K562 (cell line): ENCODE measurements around the gene TRDN. TPM values are rescaled to one million over a fixed set of nuclear protein-coding genes. Genes with fewer than 3 reads are reported as not detected.

Source experiments
- ATAC-seq: fragments of 200-7000 bp; cut with Tn5 transposase; 3 replicates; pipeline ENCODE4 v1.9.1; 2020; ENCODE audit warnings: moderate library complexity
- BruUV-seq: library from RNA; stranded (reverse); fragments of 400-500 nt; replicated peaks from 2 replicates; lab custom pipeline; 2021; lab: Mats Ljungman, UMichigan
- CTCF ChIA-PET: fragments of 300-600 bp; formaldehyde crosslinking; extraction: SDS; loops from one replicate; lab custom pipeline; 2021; ENCODE audit warnings: low intra/inter-chr PET ratio; lab: Yijun Ruan, JAX
- POLR2A ChIA-PET: fragments of 300-600, 350-650 bp; sonication (Branson Sonifier 250); formaldehyde crosslinking; extraction: SDS; loops from one replicate; lab custom pipeline; 2021; ENCODE audit warnings: antibody characterized with exemption, inconsistent platforms; lab: Yijun Ruan, JAX
- DNase-seq, 4 experiments: peaks; one replicate each; pipeline versions ENCODE4 v3.0.0 to v3.0.0-alpha.2; 2011 to 2018; ENCODE audit warnings: low spot score in 3 of 4, mixed read lengths in 3 of 4; ENCODE audit errors: extremely low read depth in 1 of 4
- FAIRE-seq: peaks from 2 replicates; lab custom pipeline; 2011; peaks lifted over from hg19 to GRCh38; lab: Jason Lieb, UNC
- H2AFZ ChIP-seq: 2 replicates; pipeline ENCODE4 v1.6.0; 2011; ENCODE audit warnings: low read depth, low read length, control low read depth, inconsistent platforms
- H3K27ac ChIP-seq: fragments of 200-600 bp; 3 replicates; pipeline ENCODE4 v1.8.0; 2011; ENCODE audit warnings: low read depth, mild to moderate bottlenecking, control low read depth, inconsistent platforms, low read length, moderate library complexity, mixed read lengths; ENCODE audit errors: extremely low read depth
- H3K27me3 ChIP-seq, 2 experiments: fragments of 300-600 bp in 1 of 2; 2 replicates in 1 of 2; 3 replicates in 1 of 2; pipeline versions ENCODE4 v1.6.0 to v1.8.0; 2011; ENCODE audit warnings: inconsistent platforms in 2 of 2, low read length in 2 of 2, mild to moderate bottlenecking in 1 of 2, mixed read lengths in 1 of 2, moderate library complexity in 1 of 2; ENCODE audit not compliant: control insufficient read depth in 2 of 2, insufficient read depth in 2 of 2
- H3K36me3 ChIP-seq: fragments of 300-600 bp; 3 replicates; pipeline ENCODE4 v1.8.0; 2011; ENCODE audit warnings: mild to moderate bottlenecking, low read length, inconsistent platforms; ENCODE audit not compliant: control insufficient read depth, insufficient read depth
- H3K4me1 ChIP-seq, 2 experiments: fragments of 200-600 bp in 1 of 2; replicated peaks in 1 of 2; 2 replicates in 1 of 2; 3 replicates in 1 of 2; pipeline versions ENCODE4 v1.5.1 to v1.8.0; 2011; ENCODE audit warnings: inconsistent platforms in 2 of 2, low read length in 2 of 2, mild to moderate bottlenecking in 1 of 2, mixed read lengths in 1 of 2, moderate library complexity in 1 of 2; ENCODE audit not compliant: control insufficient read depth in 2 of 2, insufficient read depth in 2 of 2
- H3K4me2 ChIP-seq: 2 replicates; pipeline ENCODE4 v1.6.1; 2011; ENCODE audit warnings: low read length, control low read depth, inconsistent platforms, mixed read lengths; ENCODE audit not compliant: insufficient read depth
- H3K4me3 ChIP-seq: fragments of 200-600 bp; sonication (generic), shearing (Covaris generic); 2 replicates; pipeline ENCODE4 v1.5.1; 2016; ENCODE audit warnings: control low read depth, inconsistent platforms
- H3K79me2 ChIP-seq: fragments of 200-600 bp; 3 replicates; pipeline ENCODE4 v1.8.0; 2011; ENCODE audit warnings: low read length, inconsistent platforms; ENCODE audit not compliant: control insufficient read depth, insufficient read depth
- H3K9ac ChIP-seq, 2 experiments: 2 replicates each; pipeline versions ENCODE4 v1.6.0 to v1.6.1; 2011; ENCODE audit warnings: low read depth in 2 of 2, low read length in 2 of 2, control low read depth in 1 of 2, inconsistent platforms in 1 of 2, mild to moderate bottlenecking in 1 of 2, mixed read lengths in 1 of 2; ENCODE audit not compliant: insufficient read depth in 1 of 2
- H3K9me1 ChIP-seq: one replicate; pipeline ENCODE4 v1.6.0; 2011; ENCODE audit warnings: inconsistent platforms, mild to moderate bottlenecking, low read length, moderate library complexity; ENCODE audit not compliant: control insufficient read depth, insufficient read depth
- H3K9me3 ChIP-seq: replicated peaks from 2 replicates; pipeline ENCODE4 v1.5.1; 2011; ENCODE audit warnings: low read depth, low read length, inconsistent platforms; ENCODE audit not compliant: control insufficient read depth, insufficient read depth
- H4K20me1 ChIP-seq: replicated peaks from 2 replicates; pipeline ENCODE4 v1.6.1; 2011; ENCODE audit warnings: low read length, inconsistent platforms, mixed read lengths; ENCODE audit not compliant: control insufficient read depth, insufficient read depth
- ARNT ChIP-seq, 2 experiments: fragments of 450-650 bp; IDR thresholded peaks; 2 replicates each; pipeline ENCODE4 v1.6.1; 2016; ENCODE audit warnings: mild to moderate bottlenecking in 1 of 2
- BRCA1 ChIP-seq, 2 experiments: fragments of 450-650 bp in 1 of 2; sonication (generic) in 1 of 2; formaldehyde crosslinking in 1 of 2; IDR thresholded peaks; 2 replicates each; pipeline versions ENCODE4 v1.5.0 to v1.6.1; 2017 to 2020; ENCODE audit warnings: mild to moderate bottlenecking in 1 of 2, missing genetic modification reagents in 1 of 2
- FUS ChIP-seq: fragments of 200-400 bp; formaldehyde crosslinking; optimal IDR thresholded peaks from 2 replicates; pipeline ENCODE3; 2017; ENCODE audit warnings: low read depth, low read length
- SIRT6 ChIP-seq: IDR thresholded peaks from one replicate; pipeline ENCODE4 v1.6.1; 2012; ENCODE audit warnings: low read depth, mild to moderate bottlenecking, control low read depth, inconsistent platforms, low read length, moderate library complexity
- SUPT5H ChIP-seq: fragments of 450-650 bp; IDR thresholded peaks from 2 replicates; pipeline ENCODE4 v1.6.1; 2016
- TRIM25 ChIP-seq: fragments of 450-650 bp; IDR thresholded peaks from 2 replicates; pipeline ENCODE4 v1.7.0; 2016; ENCODE audit warnings: borderline replicate concordance
- WGBS: fragments of 100-300 bp; shearing (Covaris generic); methylation state at CpG from one replicate; pipeline ENCODE4 v1.1.6; 2016; ENCODE audit warnings: low coverage, mixed read lengths; ENCODE audit not compliant: insufficient coverage; ENCODE audit errors: missing lambda C conversion rate; 5-methylcytosine and 5-hydroxymethylcytosine counted together
- in situ Hi-C: fragments of 300-500 bp; cut with MboI; formaldehyde crosslinking; loops from 4 replicates; pipeline ENCODE4 v1.15.0; 2018; ENCODE audit warnings: inconsistent platforms, mixed read lengths
- intact Hi-C: fragments of 100-400 bp; cut with micrococcal nuclease; formaldehyde crosslinking; loops from 2 replicates; pipeline ENCODE4 v1.14.2; 2022
- polyA plus RNA-seq, 8 experiments: library from polyadenylated mRNA; depleted of rRNA in 4 of 8; stranded (reverse) in 5 of 8; unstranded in 3 of 8; fragments of >200 nt; fragmentation: Nextera tagmentation in 2 of 8; fragmentation: Illumina TruSeq in 1 of 8; extraction: Ambion mirVana in 2 of 8; extraction: Trizol in 1 of 8; gene quantifications; 2 replicates each; pipeline versions ENCODE4 v1.2.1 to v1.2.3, GENCODE V29; 2011 to 2014; ENCODE audit warnings: inconsistent platforms in 1 of 8, missing spikeins in 1 of 8
- total RNA-seq, 7 experiments: library from RNA; depleted of rRNA in 6 of 7; stranded (reverse); fragments of >200 nt in 6 of 7; fragmentation: Illumina TruSeq in 2 of 7; extraction: Trizol in 2 of 7; gene quantifications; 2 replicates each; pipeline versions ENCODE4 v1.2.1 to v1.2.3, GENCODE V29; 2011 to 2021; ENCODE audit warnings: low replicate concordance in 1 of 7
- TF ChIP-seq, protein P1 (sequence below): sonication (generic); formaldehyde crosslinking; IDR thresholded peaks from 2 replicates; pipeline ENCODE4 v1.8.1; 2023; ENCODE audit warnings: mild to moderate bottlenecking, missing genetic modification reagents

TRDN gene
- total and polyA plus RNA-seq, 9 of the 15 experiments (the other 6 are each of a cell fraction or from before 2014, with no cell fraction given), result 0.05 to 0.50 (median 0.16) TPM

GRCh38 chr6:123588546-123588895, 48.2 kb downstream of the TRDN start:
- CTCF ChIA-PET, result no interaction called here
- TF ChIP-seq SIRT6, result no peak
- no peak for TF ChIP-seq FUS
- TF ChIP-seq, protein P1, sequence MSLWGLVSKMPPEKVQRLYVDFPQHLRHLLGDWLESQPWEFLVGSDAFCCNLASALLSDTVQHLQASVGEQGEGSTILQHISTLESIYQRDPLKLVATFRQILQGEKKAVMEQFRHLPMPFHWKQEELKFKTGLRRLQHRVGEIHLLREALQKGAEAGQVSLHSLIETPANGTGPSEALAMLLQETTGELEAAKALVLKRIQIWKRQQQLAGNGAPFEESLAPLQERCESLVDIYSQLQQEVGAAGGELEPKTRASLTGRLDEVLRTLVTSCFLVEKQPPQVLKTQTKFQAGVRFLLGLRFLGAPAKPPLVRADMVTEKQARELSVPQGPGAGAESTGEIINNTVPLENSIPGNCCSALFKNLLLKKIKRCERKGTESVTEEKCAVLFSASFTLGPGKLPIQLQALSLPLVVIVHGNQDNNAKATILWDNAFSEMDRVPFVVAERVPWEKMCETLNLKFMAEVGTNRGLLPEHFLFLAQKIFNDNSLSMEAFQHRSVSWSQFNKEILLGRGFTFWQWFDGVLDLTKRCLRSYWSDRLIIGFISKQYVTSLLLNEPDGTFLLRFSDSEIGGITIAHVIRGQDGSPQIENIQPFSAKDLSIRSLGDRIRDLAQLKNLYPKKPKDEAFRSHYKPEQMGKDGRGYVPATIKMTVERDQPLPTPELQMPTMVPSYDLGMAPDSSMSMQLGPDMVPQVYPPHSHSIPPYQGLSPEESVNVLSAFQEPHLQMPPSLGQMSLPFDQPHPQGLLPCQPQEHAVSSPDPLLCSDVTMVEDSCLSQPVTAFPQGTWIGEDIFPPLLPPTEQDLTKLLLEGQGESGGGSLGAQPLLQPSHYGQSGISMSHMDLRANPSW, result no peak
- TF ChIP-seq SUPT5H, result no peak
- TF ChIP-seq ARNT (IDR thresholded peaks at IDR 0.05), result no peak
- TF ChIP-seq BRCA1 (IDR thresholded peaks at IDR 0.05), result no peak
- no peak for TF ChIP-seq BRCA1 (CRISPR knock-in tag; IDR thresholded peaks at IDR 0.05)
- no peak for TF ChIP-seq TRIM25
- whole genome bisulfite sequencing, result 10% methylated on average over 1 of the region's 1 CpG

More at GRCh38 chr6:123588546-123588895, 48.2 kb downstream of the TRDN start:
- POLR2A ChIA-PET, result no interaction called here
- DNase-seq (no peak), ATAC-seq (no peak), FAIRE-seq (no peak)
- BruUV-seq, result no TSS peak
- Histone ChIP-seq H3K27ac (no peak overlapping the region), H3K4me2 (no peak overlapping the region), H3K4me1 (no peaks in the 10 kb centered on the region; a peak in 1 of 5 replicates), H3K27me3 (no peaks in the 10 kb centered on the region), H3K9me1 (no peaks in the 10 kb centered on the region), H3K4me3 (no peak overlapping the region), H4K20me1 (no peaks in the 10 kb centered on the region), H3K9me3 (no peaks in the 10 kb centered on the region), H2AFZ (no peak overlapping the region), H3K36me3 (no peaks in the 10 kb centered on the region), H3K79me2 (no peaks in the 10 kb centered on the region), H3K9ac (no peak overlapping the region)
- in situ Hi-C loops (no loop called here), intact Hi-C loops (no loop called here)
